HepG2 (cell line): ENCODE results near the gene SIGLEC8. TPM values are rescaled to one million over a fixed set of nuclear protein-coding genes. Genes with fewer than 3 reads are reported as not detected.

Experiments used
- ATAC-seq: fragments of 200-7000 bp; cut with Tn5 transposase; 3 replicates; pipeline ENCODE4 v1.9.1; 2020; ENCODE audit warnings: mild to moderate bottlenecking, moderate library complexity
- BruUV-seq: library from RNA; stranded (reverse); fragments of 400-500 nt; replicated peaks from 2 replicates; lab custom pipeline; 2021; lab: Mats Ljungman, UMichigan
- CTCF ChIA-PET: fragments of 300-600 bp; formaldehyde crosslinking; extraction: SDS; loops from one replicate; lab custom pipeline; 2021; ENCODE audit warnings: low total read pairs, inconsistent platforms, low intra/inter-chr PET ratio; lab: Yijun Ruan, JAX
- POLR2A ChIA-PET: fragments of 350-600 bp; sonication (Branson Sonifier 250); formaldehyde crosslinking; loops from one replicate; lab custom pipeline; 2020; ENCODE audit warnings: antibody characterized with exemption, inconsistent platforms; lab: Yijun Ruan, JAX
- DNase-seq: peaks from one replicate; pipeline ENCODE4 v3.0.0-alpha.2; 2015; ENCODE audit warnings: low spot score
- FAIRE-seq: peaks from 3 replicates; lab custom pipeline; 2011; peaks lifted over from hg19 to GRCh38; lab: Jason Lieb, UNC
- H2AFZ ChIP-seq: one replicate; pipeline ENCODE4 v1.6.1; 2011; ENCODE audit warnings: low read length, inconsistent platforms
- H3K27ac ChIP-seq: fragments of 300-600 bp; 3 replicates; pipeline ENCODE4 v1.8.0; 2011; ENCODE audit warnings: mixed run types, mild to moderate bottlenecking, mixed read lengths, low read length, inconsistent platforms; ENCODE audit not compliant: insufficient read depth; ENCODE audit errors: extremely low read length
- H3K27me3 ChIP-seq, 2 experiments: fragments of 200-600 bp in 1 of 2; 2 replicates in 1 of 2; 3 replicates in 1 of 2; pipeline versions ENCODE4 v1.6.0 to v1.8.0; 2011; ENCODE audit warnings: low read length in 2 of 2, mild to moderate bottlenecking in 2 of 2, moderate library complexity in 2 of 2, inconsistent platforms in 1 of 2; ENCODE audit not compliant: insufficient read depth in 2 of 2, control insufficient read depth in 1 of 2
- H3K36me3 ChIP-seq, 2 experiments: fragments of 200-600 bp in 1 of 2; replicated peaks in 1 of 2; 2 replicates in 1 of 2; 3 replicates in 1 of 2; pipeline versions ENCODE4 v1.5.1 to v1.8.0; 2011; ENCODE audit warnings: low read length in 2 of 2, inconsistent platforms in 1 of 2; ENCODE audit not compliant: insufficient read depth in 2 of 2, control insufficient read depth in 1 of 2
- H3K4me1 ChIP-seq: 2 replicates; pipeline ENCODE4 v1.5.1; 2012; ENCODE audit warnings: low read length, inconsistent platforms; ENCODE audit not compliant: insufficient read depth
- H3K4me2 ChIP-seq: 2 replicates; pipeline ENCODE4 v1.6.0; 2011; ENCODE audit warnings: low read depth, low read length, inconsistent platforms
- H3K4me3 ChIP-seq, 3 experiments: fragments of 200-600 bp in 1 of 3; sonication (generic), shearing (Covaris generic) in 1 of 3; replicated peaks in 1 of 3; 2 replicates each; pipeline ENCODE4 v1.5.1; 2011 to 2016; ENCODE audit warnings: low read length in 3 of 3, inconsistent platforms in 2 of 3, low read depth in 2 of 3, mild to moderate bottlenecking in 2 of 3, control low read depth in 1 of 3, mixed read lengths in 1 of 3; ENCODE audit not compliant: insufficient read depth in 1 of 3
- H3K79me2 ChIP-seq: one replicate; pipeline ENCODE4 v1.6.1; 2011; ENCODE audit warnings: low read length, inconsistent platforms; ENCODE audit not compliant: insufficient read depth
- H3K9ac ChIP-seq: 2 replicates; pipeline ENCODE4 v1.6.0; 2011; ENCODE audit warnings: mild to moderate bottlenecking, low read depth, low read length, inconsistent platforms; ENCODE audit not compliant: insufficient read depth
- H3K9me3 ChIP-seq: 2 replicates; pipeline ENCODE4 v1.5.1; 2012; ENCODE audit warnings: mild to moderate bottlenecking, low read length
- H4K20me1 ChIP-seq: 2 replicates; pipeline ENCODE4 v1.6.0; 2011; ENCODE audit warnings: inconsistent platforms, mild to moderate bottlenecking, low read length, moderate library complexity; ENCODE audit not compliant: insufficient read depth
- CREB1 ChIP-seq, 2 experiments: fragments of 450-650 bp in 1 of 2; IDR thresholded peaks; 2 replicates each; pipeline ENCODE4 v1.6.1; 2016 to 2017; ENCODE audit warnings: control low read depth in 1 of 2, mild to moderate bottlenecking in 1 of 2, missing compliant biosample characterization in 1 of 2, missing genetic modification characterization in 1 of 2
- HBP1 ChIP-seq: IDR thresholded peaks from 2 replicates; pipeline ENCODE4 v1.6.1; 2016; ENCODE audit warnings: low read depth, control low read depth
- HMG20A ChIP-seq: IDR thresholded peaks from 2 replicates; pipeline ENCODE4 v1.6.1; 2016; ENCODE audit warnings: borderline replicate concordance
- JUN ChIP-seq: sonication (generic); formaldehyde crosslinking; IDR thresholded peaks from 2 replicates; pipeline ENCODE4 v1.4.0; 2020; ENCODE audit warnings: mild to moderate bottlenecking, missing genetic modification reagents
- JUNB ChIP-seq: sonication (generic); formaldehyde crosslinking; IDR thresholded peaks from 2 replicates; pipeline ENCODE4 v1.8.0; 2022; ENCODE audit warnings: missing genetic modification reagents, mild to moderate bottlenecking, borderline replicate concordance
- KLF6 ChIP-seq: IDR thresholded peaks from 2 replicates; pipeline ENCODE4 v1.8.0; 2016; ENCODE audit warnings: missing biosample characterization, missing genetic modification reagents
- MAFK ChIP-seq, 2 experiments: IDR thresholded peaks in 1 of 2; conservative IDR thresholded peaks in 1 of 2; 2 replicates each; pipeline ENCODE4 v1.6.1; 2011; ENCODE audit warnings: improper control_type of control experiment in 2 of 2, low read length in 2 of 2
- MIER2 ChIP-seq: IDR thresholded peaks from 2 replicates; pipeline ENCODE4 v1.6.1; 2016; ENCODE audit warnings: missing biosample characterization, missing genetic modification reagents
- NCOA2 ChIP-seq: sonication (generic); formaldehyde crosslinking; IDR thresholded peaks from 2 replicates; pipeline ENCODE4 v1.8.0; 2022; ENCODE audit warnings: inconsistent platforms
- RARA ChIP-seq: IDR thresholded peaks from 2 replicates; pipeline ENCODE4 v1.6.1; 2016; ENCODE audit warnings: missing genetic modification reagents, missing compliant biosample characterization
- REST ChIP-seq, 2 experiments: IDR thresholded peaks; 2 replicates each; pipeline ENCODE4 v1.6.1; 2011 to 2012; ENCODE audit warnings: low read length in 2 of 2, borderline replicate concordance in 1 of 2, low read depth in 1 of 2, mild to moderate bottlenecking in 1 of 2, moderate library complexity in 1 of 2
- SALL1 ChIP-seq: sonication (generic); formaldehyde crosslinking; IDR thresholded peaks from 2 replicates; pipeline ENCODE4 v1.8.0; 2022; ENCODE audit warnings: mild to moderate bottlenecking, missing genetic modification reagents
- TBX2 ChIP-seq: sonication (generic); formaldehyde crosslinking; IDR thresholded peaks from 2 replicates; pipeline ENCODE4 v1.5.0; 2020; ENCODE audit warnings: missing genetic modification reagents, mild to moderate bottlenecking, borderline replicate concordance
- TCF12 ChIP-seq, 2 experiments: fragments of 450-650 bp in 1 of 2; sonication (generic) in 1 of 2; formaldehyde crosslinking in 1 of 2; IDR thresholded peaks; 2 replicates each; pipeline versions ENCODE4 v1.6.1 to v1.8.0; 2017 to 2022; ENCODE audit warnings: antibody characterized with exemption in 1 of 2, mild to moderate bottlenecking in 1 of 2, missing genetic modification reagents in 1 of 2, moderate library complexity in 1 of 2
- TGIF2 ChIP-seq: IDR thresholded peaks from 2 replicates; pipeline ENCODE4 v1.6.1; 2016; ENCODE audit warnings: control low read depth, missing compliant biosample characterization
- ZFP37 ChIP-seq: sonication (generic); formaldehyde crosslinking; IDR thresholded peaks from 2 replicates; pipeline ENCODE4 v1.4.0; 2020; ENCODE audit warnings: missing genetic modification reagents, borderline replicate concordance
- ZMAT5 ChIP-seq: sonication (generic); formaldehyde crosslinking; IDR thresholded peaks from 2 replicates; pipeline ENCODE4 v1.5.0; 2020; ENCODE audit warnings: mild to moderate bottlenecking, low read depth, missing genetic modification reagents, borderline replicate concordance
- ZNF331 ChIP-seq: sonication (generic); formaldehyde crosslinking; IDR thresholded peaks from 2 replicates; pipeline ENCODE4 v1.4.0; 2020; ENCODE audit warnings: missing genetic modification reagents
- ZNF354B ChIP-seq: sonication (generic); formaldehyde crosslinking; IDR thresholded peaks from 2 replicates; pipeline ENCODE4 v1.8.0; 2022; ENCODE audit warnings: mild to moderate bottlenecking, missing genetic modification reagents
- ZNF530 ChIP-seq: sonication (generic); formaldehyde crosslinking; IDR thresholded peaks from 2 replicates; pipeline ENCODE4 v1.5.0; 2020; ENCODE audit warnings: low read depth, mild to moderate bottlenecking, missing genetic modification reagents
- ZNF556 ChIP-seq: sonication (generic); formaldehyde crosslinking; IDR thresholded peaks from 2 replicates; pipeline ENCODE4 v1.4.0; 2020; ENCODE audit warnings: mild to moderate bottlenecking, missing genetic modification reagents, borderline replicate concordance
- WGBS: methylation state at CpG from one replicate; pipeline ENCODE4 v1.1.6; 2017; ENCODE audit warnings: low lambda C conversion rate; 5-methylcytosine and 5-hydroxymethylcytosine counted together
- in situ Hi-C: cut with HindIII; loops from 2 replicates; pipeline ENCODE4 v1.10.0; 2017; ENCODE audit warnings: low pct_unique_long_range_greater_than_20kb; ENCODE audit not compliant: extremely low pct_ligation_motif_present
- intact Hi-C: fragments of 100-400 bp; cut with micrococcal nuclease; formaldehyde crosslinking; loops from one replicate; pipeline ENCODE4 v1.10.0; 2022; ENCODE audit not compliant: unreplicated experiment
- polyA plus RNA-seq, 8 experiments: library from polyadenylated mRNA; depleted of rRNA in 3 of 8; stranded (reverse) in 7 of 8; unstranded in 1 of 8; fragments of >200 nt; fragmentation: Illumina TruSeq in 4 of 8; extraction: Trizol in 4 of 8; gene quantifications; 2 replicates each; pipeline versions ENCODE4 v1.2.1 to v1.2.3, GENCODE V29; 2011 to 2016; ENCODE audit warnings: low read depth in 4 of 8, missing spikeins in 1 of 8, mixed read lengths in 1 of 8; ENCODE audit not compliant: insufficient read depth in 1 of 8
- total RNA-seq, 5 experiments: library from RNA; depleted of rRNA; stranded (reverse); fragments of >200 nt; fragmentation: Illumina TruSeq; extraction: Trizol; gene quantifications; 2 replicates each; pipeline ENCODE4 v1.2.3, GENCODE V29; 2016; ENCODE audit warnings: low read depth in 1 of 5

The SIGLEC8 gene
- total and polyA plus RNA-seq, 2 of the 13 experiments (the other 11 are each of a cell fraction or from before 2014, with no cell fraction given): not detected

GRCh38 chr19:51480590-51480989 is 22.3 kb upstream of the SIGLEC8 start:
- Histone ChIP-seq H3K4me1 (peaks cover 13% of the 10 kb centered on the region), H3K27ac (no peak overlapping the region), H3K4me3 (no peak overlapping the region), H3K4me2 (no peak overlapping the region), H3K36me3 (no peaks in the 10 kb centered on the region), H3K27me3 (no peaks in the 10 kb centered on the region), H3K79me2 (no peaks in the 10 kb centered on the region), H4K20me1 (no peaks in the 10 kb centered on the region), H3K9me3 (no peaks in the 10 kb centered on the region), H3K9ac (no peak overlapping the region), H2AFZ (no peak overlapping the region)
- no TSS peak for BruUV-seq
- ChIA-PET POLR2A (no interaction called here), CTCF (no interaction called here)
- peak; percentile 20 for DNase-seq
- FAIRE-seq: no peak
- intact Hi-C loops (loop anchor here (2.0 kb wide), 1 partner anchor 40 kb away; no protein-coding TSS in a partner anchor), in situ Hi-C loops (no loop called here)
- 26% methylated on average over 8 of the region's 8 CpGs for WGBS
- ATAC-seq: peak; percentile 52; the same call in 1 of the 3 replicates
- TF ChIP-seq JUN (CRISPR knock-in tag) (no peak), KLF6 (CRISPR knock-in tag) (peak; percentile 87; the same call in 1 of the 2 replicates), ZNF354B (CRISPR knock-in tag) (no peak), ZFP37 (CRISPR knock-in tag) (no peak), TBX2 (CRISPR knock-in tag) (no peak), ZMAT5 (no peak), ZNF331 (0 out of 2 replicates have a peak, but pooled peaks have one; percentile 48), JUNB (CRISPR knock-in tag) (peak; percentile 29; the same call in 1 of the 2 replicates), ZNF530 (CRISPR knock-in tag) (0 out of 2 replicates have a peak, but pooled peaks have one; percentile 39), TCF12 (IDR thresholded peaks at IDR 0.05) (no peak), TCF12 (CRISPR knock-in tag; IDR thresholded peaks at IDR 0.05) (no peak), REST (IDR thresholded peaks at IDR 0.05; ENCODE audit: borderline replicate concordance in 1 of 2, low read depth in 1 of 2, low read length in 2 of 2) (peak; percentile 93 to 98), TGIF2 (peak; percentile 59; the same call in 1 of the 2 replicates), HMG20A (CRISPR knock-in tag) (no peak), NCOA2 (CRISPR knock-in tag) (0 out of 2 replicates have a peak, but pooled peaks have one; percentile 28), HBP1 (CRISPR knock-in tag) (no peak), CREB1 (IDR thresholded peaks at IDR 0.05) (no peak), CREB1 (CRISPR knock-in tag; IDR thresholded peaks at IDR 0.05) (no peak), ZNF556 (CRISPR knock-in tag) (no peak), RARA (peak; percentile 47; the same call in 1 of the 2 replicates), SALL1 (CRISPR knock-in tag) (peak; percentile 63), MIER2 (CRISPR knock-in tag) (peak; percentile 97), MAFK (conservative IDR thresholded peaks at IDR 0.05 in 1 of 2, IDR thresholded peaks at IDR 0.05 in 1 of 2; ENCODE audit: low read length in 2 of 2) (no peak)
